Measurements from ENCODE around the gene ST6GALNAC5. TPM values are rescaled to one million over a fixed set of nuclear protein-coding genes. Genes with fewer than 3 reads are reported as not detected.

ST6GALNAC5 gene
- total RNA-seq, 3 donors from 2014 or later (not counting 1 experiment from before 2014, with no cell fraction given), result not detected

DNA sequence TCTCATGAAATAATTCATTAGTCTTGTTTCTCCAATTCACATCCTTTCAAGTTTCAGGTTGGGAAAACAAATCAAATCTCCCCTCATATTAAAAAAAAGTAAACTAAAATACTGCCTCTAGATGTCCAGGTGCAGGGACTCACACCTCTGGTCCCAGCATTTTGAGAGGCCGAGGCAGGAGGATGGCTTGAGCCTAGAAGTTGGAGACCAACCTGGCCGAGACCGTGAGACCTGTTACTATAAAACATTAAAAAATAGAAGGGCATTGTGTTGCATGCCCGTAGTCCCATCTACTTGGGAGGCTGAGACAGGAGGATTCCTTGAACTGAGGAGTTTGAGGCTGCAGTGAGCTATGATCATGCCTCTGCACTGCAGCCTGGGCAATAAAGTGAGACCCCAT is 61.9 kb downstream of the ST6GALNAC5 start:
- intact Hi-C loops (cut with micrococcal nuclease), result no loop called here
- DNase-seq, result no peak
- peaks cover 2% of the 10 kb centered on the region for H3K27me3 ChIP-seq (ENCODE audit: control insufficient read depth, insufficient read depth, low read length)
- H3K4me1 ChIP-seq (ENCODE audit: control insufficient read depth, insufficient read depth, low read length), result no peaks in the 10 kb centered on the region
- H3K4me3 Mint-ChIP-seq, result no peak overlapping the region
- no peak overlapping the region for H3K27ac Mint-ChIP-seq
- WGBS (ENCODE audit: insufficient coverage), result 90% methylated on average over 4 of the region's 4 CpGs
- TF ChIP-seq, protein P1, sequence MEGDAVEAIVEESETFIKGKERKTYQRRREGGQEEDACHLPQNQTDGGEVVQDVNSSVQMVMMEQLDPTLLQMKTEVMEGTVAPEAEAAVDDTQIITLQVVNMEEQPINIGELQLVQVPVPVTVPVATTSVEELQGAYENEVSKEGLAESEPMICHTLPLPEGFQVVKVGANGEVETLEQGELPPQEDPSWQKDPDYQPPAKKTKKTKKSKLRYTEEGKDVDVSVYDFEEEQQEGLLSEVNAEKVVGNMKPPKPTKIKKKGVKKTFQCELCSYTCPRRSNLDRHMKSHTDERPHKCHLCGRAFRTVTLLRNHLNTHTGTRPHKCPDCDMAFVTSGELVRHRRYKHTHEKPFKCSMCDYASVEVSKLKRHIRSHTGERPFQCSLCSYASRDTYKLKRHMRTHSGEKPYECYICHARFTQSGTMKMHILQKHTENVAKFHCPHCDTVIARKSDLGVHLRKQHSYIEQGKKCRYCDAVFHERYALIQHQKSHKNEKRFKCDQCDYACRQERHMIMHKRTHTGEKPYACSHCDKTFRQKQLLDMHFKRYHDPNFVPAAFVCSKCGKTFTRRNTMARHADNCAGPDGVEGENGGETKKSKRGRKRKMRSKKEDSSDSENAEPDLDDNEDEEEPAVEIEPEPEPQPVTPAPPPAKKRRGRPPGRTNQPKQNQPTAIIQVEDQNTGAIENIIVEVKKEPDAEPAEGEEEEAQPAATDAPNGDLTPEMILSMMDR (IDR thresholded peaks at IDR 0.05), result no peak
- H3K9me3 ChIP-seq (ENCODE audit: control insufficient read depth, insufficient read depth, low read length), result peaks cover 5% of the 10 kb centered on the region
- no peaks in the 10 kb centered on the region for H3K36me3 Mint-ChIP-seq
- no peak overlapping the region for H3K27ac ChIP-seq (ENCODE audit: low read length)
- ATAC-seq, result no peak
- peaks cover 7 to 11% of the 10 kb centered on the region in 2 donors for H3K27me3 Mint-ChIP-seq (ENCODE audit: low read depth in 2 of 2)
- peaks cover 3 to 6% of the 10 kb centered on the region in 2 donors for H3K9me3 Mint-ChIP-seq
- H3K4me3 ChIP-seq (ENCODE audit: low read length), result no peak overlapping the region
- no peaks in the 10 kb centered on the region for H3K4me1 Mint-ChIP-seq
- H3K36me3 ChIP-seq (ENCODE audit: control insufficient read depth, insufficient read depth, low read length), result no peaks in the 10 kb centered on the region

DNA sequence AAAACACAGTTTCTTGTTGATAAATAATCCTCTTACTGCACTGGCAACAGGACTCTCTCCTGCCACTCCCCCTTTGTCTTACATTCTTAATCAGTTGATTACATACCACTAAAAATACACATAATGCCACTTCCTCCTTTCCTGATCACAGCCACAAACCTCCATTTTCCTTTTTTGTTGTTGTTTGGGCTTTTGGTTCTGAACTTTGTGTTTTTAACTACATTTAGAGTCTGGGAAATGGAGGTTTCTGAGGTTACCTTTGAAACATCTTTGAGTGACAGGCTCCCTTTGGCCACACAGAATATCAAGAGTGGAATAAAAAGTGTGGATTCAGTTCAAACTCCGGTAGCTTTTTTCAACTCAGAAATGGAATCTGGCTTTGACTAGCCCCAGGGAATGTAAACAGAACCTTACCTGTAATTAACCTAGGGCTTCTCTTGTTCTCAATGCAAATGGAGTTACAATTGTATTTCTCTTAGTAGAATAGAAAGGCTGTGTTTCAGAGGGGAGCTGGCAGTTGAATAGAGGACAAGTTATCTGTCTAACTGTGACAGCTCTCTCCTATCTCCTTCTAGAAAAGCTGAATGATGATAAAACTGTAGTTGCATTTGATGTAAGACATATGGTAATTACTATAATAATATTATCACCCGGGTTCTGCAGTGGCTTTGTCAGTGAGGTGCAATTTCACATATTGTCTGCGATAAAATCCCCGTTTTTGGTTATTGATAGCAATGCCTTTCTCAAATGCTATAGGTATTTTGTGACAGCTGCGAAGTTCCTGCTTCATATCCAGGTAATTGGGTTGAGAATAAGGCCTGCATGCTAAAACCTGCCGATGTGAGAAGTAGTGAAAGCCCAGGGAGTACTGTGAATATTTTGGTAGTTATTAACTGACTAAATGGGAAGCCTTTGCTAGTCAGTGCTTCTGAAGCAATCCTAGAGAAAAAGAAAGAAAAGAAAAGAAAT is 66.9 kb downstream of the ST6GALNAC5 start:
- DNase-seq (no peak), ATAC-seq (no peak)
- Mint-ChIP-seq H3K36me3 (no peaks in the 10 kb centered on the region), H3K4me1 (no peaks in the 10 kb centered on the region), H3K9me3 (peaks cover 3 to 6% of the 10 kb centered on the region in 2 donors), H3K27me3 (ENCODE audit: low read depth in 2 of 2) (peaks cover 0 to 8% of the 10 kb centered on the region in 2 donors), H3K27ac (no peak overlapping the region), H3K4me3 (no peak overlapping the region)
- H3K36me3 ChIP-seq (ENCODE audit: control insufficient read depth, insufficient read depth, low read length), result no peaks in the 10 kb centered on the region
- H3K4me3 ChIP-seq (ENCODE audit: low read length), result no peak overlapping the region
- TF ChIP-seq, protein P1 (IDR thresholded peaks at IDR 0.05), result no peak
- peaks cover 5% of the 10 kb centered on the region for H3K9me3 ChIP-seq (ENCODE audit: control insufficient read depth, insufficient read depth, low read length)
- no peak overlapping the region for H3K27ac ChIP-seq (ENCODE audit: low read length)
- H3K27me3 ChIP-seq (ENCODE audit: control insufficient read depth, insufficient read depth, low read length), result peaks cover 2% of the 10 kb centered on the region
- H3K4me1 ChIP-seq (ENCODE audit: control insufficient read depth, insufficient read depth, low read length), result no peaks in the 10 kb centered on the region
- WGBS (ENCODE audit: insufficient coverage), result 79% methylated on average over 5 of the region's 6 CpGs
- intact Hi-C loops (cut with micrococcal nuclease), result no loop called here

DNA sequence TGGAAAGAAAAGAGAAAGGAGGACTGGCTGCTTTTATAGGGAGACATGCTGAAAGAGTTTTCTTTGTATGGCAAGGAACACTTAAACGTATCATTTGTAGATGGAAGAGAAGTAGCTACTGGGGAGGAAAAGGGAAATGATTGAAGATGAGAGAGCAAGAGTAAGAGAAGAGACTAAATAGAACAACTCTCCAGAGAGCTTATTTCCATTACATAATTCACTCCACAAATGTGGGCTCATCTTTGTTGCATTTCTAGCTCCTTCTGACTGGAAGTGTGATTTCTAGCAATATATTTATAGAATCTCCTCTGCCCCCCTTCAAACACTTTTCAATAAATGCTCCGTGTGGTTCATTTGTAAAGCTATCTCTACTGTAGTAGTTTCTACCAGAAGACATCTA is 71.0 kb downstream of the ST6GALNAC5 start:
- ATAC-seq, result no peak
- H3K27ac ChIP-seq (ENCODE audit: low read length), result no peak overlapping the region
- no peaks in the 10 kb centered on the region for H3K9me3 ChIP-seq (ENCODE audit: control insufficient read depth, insufficient read depth, low read length)
- TF ChIP-seq, protein P1 (IDR thresholded peaks at IDR 0.05), result no peak
- no peak overlapping the region for H3K4me3 Mint-ChIP-seq
- no peak for DNase-seq
- intact Hi-C loops (cut with micrococcal nuclease), result no loop called here
- no peaks in the 10 kb centered on the region for H3K36me3 Mint-ChIP-seq
- H3K9me3 Mint-ChIP-seq, result no peaks in the 10 kb centered on the region
- H3K27ac Mint-ChIP-seq, result no peak overlapping the region
- H3K27me3 Mint-ChIP-seq (ENCODE audit: low read depth in 2 of 2), result no peaks in the 10 kb centered on the region
- no peak overlapping the region for H3K4me3 ChIP-seq (ENCODE audit: low read length)
- H3K4me1 Mint-ChIP-seq, result no peaks in the 10 kb centered on the region
- H3K4me1 ChIP-seq (ENCODE audit: control insufficient read depth, insufficient read depth, low read length), result no peaks in the 10 kb centered on the region
- WGBS (ENCODE audit: insufficient coverage), result 76% methylated on average over 2 of the region's 2 CpGs
- H3K27me3 ChIP-seq (ENCODE audit: control insufficient read depth, insufficient read depth, low read length), result no peaks in the 10 kb centered on the region
- no peaks in the 10 kb centered on the region for H3K36me3 ChIP-seq (ENCODE audit: control insufficient read depth, insufficient read depth, low read length)
